Left lung (tissue), 10 donors: Measurements from ENCODE around the gene HOXA4. TPM values are rescaled to one million over a fixed set of nuclear protein-coding genes. Genes with fewer than 3 reads are reported as not detected.

Experiments
- ATAC-seq: fragments of 200-7000 bp; cut with Tn5 transposase; one replicate; pipeline ENCODE4 v1.9.1; 2020; ENCODE audit warnings: moderate library complexity
- DNase-seq, 4 donors: peaks; one replicate each; pipeline ENCODE4 v3.0.0-alpha.2; 2013 to 2020
- H3K27ac ChIP-seq, 2 donors: fragments of 200-600 bp; sonication (generic) in 1 of 2; one replicate each; pipeline versions ENCODE4 v1.5.0 to v1.8.0; 2020 to 2021
- H3K27me3 ChIP-seq, 2 donors: fragments of 200-600 bp; sonication (generic) in 1 of 2; one replicate each; pipeline versions ENCODE4 v1.5.0 to v1.8.0; 2020 to 2021
- H3K36me3 ChIP-seq, 2 donors: fragments of 200-600 bp; sonication (generic) in 1 of 2; one replicate each; pipeline versions ENCODE4 v1.5.0 to v1.8.0; 2020 to 2021
- H3K4me1 ChIP-seq, 2 donors: fragments of 200-600 bp; one replicate each; pipeline ENCODE4 v1.8.0; 2021
- H3K4me3 ChIP-seq, 2 donors: fragments of 200-600 bp; sonication (generic) in 1 of 2; one replicate each; pipeline versions ENCODE4 v1.5.0 to v1.8.0; 2020 to 2021; ENCODE audit warnings: mild to moderate bottlenecking in 1 of 2
- H3K9me3 ChIP-seq, 2 donors: fragments of 200-600 bp; sonication (generic) in 1 of 2; one replicate each; pipeline versions ENCODE4 v1.5.0 to v1.8.0; 2020 to 2021
- intact Hi-C, 2 donors: fragments of 100-400 bp; cut with DNase I; formaldehyde crosslinking; loops; one replicate each; pipeline versions ENCODE4 v1.11.2 to v1.14.2; 2022
- polyA plus RNA-seq, 6 donors: library from polyadenylated mRNA; unstranded; fragments of 120-200 nt; gene quantifications; one replicate each; pipeline ENCODE4 v1.2.1, GENCODE V29; 2013; ENCODE audit not compliant: insufficient read length in 6 of 6
- total RNA-seq, 2 donors: library from RNA; stranded (reverse); fragmentation: NEBNext Ultra II Directional; extraction: Animal tissue kit (Norgen Biotek cat#: 25700); gene quantifications; one replicate each; pipeline ENCODE4 v1.2.1, GENCODE V29; 2021
- TF ChIP-seq, protein P1 (sequence below), 2 donors: fragments of 200-600 bp; sonication (generic) in 1 of 2; IDR thresholded peaks; one replicate each; pipeline versions ENCODE4 v1.5.0 to v1.8.0; 2021; ENCODE audit warnings: antibody characterized with exemption in 2 of 2
- donor health status: DM: no; HTN: yes; CAD: no.
- donor health status: DM: no; HTN: no; CAD: no.

The HOXA4 gene
- total and polyA plus RNA-seq, 8 donors: 3.4 to 35.8 (median 34.1) TPM

DNA sequence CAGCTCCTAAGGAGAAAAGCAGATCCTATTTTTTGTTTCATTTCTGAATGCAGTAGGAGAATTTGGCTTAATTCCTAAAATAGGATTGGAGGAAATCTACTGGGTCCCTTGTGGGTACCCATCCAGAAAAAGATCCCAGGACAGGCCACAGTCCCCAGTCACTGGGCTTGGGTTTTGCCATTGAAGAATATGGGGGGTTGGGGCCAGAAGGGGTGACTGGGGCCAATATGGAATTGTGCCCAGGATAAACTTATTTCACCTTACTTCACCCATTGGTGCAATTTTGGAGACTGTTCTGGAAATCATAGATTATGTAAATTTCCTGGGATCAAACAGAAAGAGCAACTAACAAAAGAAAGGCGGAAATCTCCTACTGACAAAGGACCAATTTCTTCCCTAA is 7.9 kb upstream of the HOXA4 start:
- Histone ChIP-seq H3K4me3 (peak overlapping the region in 1 of 2 donors; percentile 52), H3K27ac (peak overlapping the region; percentile 86 to 92), H3K9me3 (no peaks in the 10 kb centered on the region), H3K36me3 (no peaks in the 10 kb centered on the region), H3K4me1 (peaks cover 17 to 39% of the 10 kb centered on the region in 2 donors), H3K27me3 (peaks cover 13 to 99% of the 10 kb centered on the region in 2 donors)
- ATAC-seq (no peak), DNase-seq (peak in 2 of 4 donors; percentile 21 to 30)
- intact Hi-C loops: no loop called here
- TF ChIP-seq, protein P1, sequence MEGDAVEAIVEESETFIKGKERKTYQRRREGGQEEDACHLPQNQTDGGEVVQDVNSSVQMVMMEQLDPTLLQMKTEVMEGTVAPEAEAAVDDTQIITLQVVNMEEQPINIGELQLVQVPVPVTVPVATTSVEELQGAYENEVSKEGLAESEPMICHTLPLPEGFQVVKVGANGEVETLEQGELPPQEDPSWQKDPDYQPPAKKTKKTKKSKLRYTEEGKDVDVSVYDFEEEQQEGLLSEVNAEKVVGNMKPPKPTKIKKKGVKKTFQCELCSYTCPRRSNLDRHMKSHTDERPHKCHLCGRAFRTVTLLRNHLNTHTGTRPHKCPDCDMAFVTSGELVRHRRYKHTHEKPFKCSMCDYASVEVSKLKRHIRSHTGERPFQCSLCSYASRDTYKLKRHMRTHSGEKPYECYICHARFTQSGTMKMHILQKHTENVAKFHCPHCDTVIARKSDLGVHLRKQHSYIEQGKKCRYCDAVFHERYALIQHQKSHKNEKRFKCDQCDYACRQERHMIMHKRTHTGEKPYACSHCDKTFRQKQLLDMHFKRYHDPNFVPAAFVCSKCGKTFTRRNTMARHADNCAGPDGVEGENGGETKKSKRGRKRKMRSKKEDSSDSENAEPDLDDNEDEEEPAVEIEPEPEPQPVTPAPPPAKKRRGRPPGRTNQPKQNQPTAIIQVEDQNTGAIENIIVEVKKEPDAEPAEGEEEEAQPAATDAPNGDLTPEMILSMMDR (IDR thresholded peaks at IDR 0.05): no peak

DNA sequence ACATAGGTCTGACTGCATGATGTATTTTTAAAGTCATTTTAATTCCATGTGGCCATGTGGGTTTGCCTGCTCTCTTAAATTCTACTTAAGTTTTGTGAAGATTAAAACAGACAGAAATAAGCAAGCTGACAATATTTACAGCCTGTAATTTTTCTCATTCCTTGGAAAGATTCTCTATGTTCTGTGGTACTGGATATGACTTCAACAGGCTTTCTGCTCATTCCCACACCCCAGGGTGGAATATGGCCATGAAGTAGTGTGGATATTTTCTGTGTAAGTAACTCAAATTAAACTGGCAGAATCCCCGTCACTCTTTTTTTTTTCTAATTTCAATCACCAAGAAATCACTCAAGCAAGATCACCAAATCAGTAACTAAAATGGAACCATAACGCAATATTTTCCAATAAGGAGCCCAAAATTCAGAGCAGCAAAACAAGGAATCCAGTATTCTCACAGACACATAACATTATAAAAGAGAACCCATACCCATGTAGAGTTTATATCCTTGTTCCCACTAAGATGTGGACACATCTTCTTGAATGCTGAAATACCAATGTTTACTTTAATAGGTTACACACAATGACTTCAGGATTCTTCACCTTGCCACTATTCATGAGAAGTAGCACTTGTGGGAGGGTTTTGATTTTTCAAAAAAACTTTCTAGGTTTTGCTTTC is 7.2 kb upstream of the HOXA4 start:
- peaks cover 13 to 99% of the 10 kb centered on the region in 2 donors for H3K27me3 ChIP-seq
- H3K27ac ChIP-seq: peak overlapping the region; percentile 86 to 92
- H3K4me3 ChIP-seq: no peak overlapping the region
- DNase-seq (peak in 2 of 4 donors; percentile 40 to 45), ATAC-seq (no peak)
- peaks cover 17 to 43% of the 10 kb centered on the region in 2 donors for H3K4me1 ChIP-seq
- H3K36me3 ChIP-seq: no peaks in the 10 kb centered on the region
- H3K9me3 ChIP-seq: no peaks in the 10 kb centered on the region
- TF ChIP-seq, protein P1 (IDR thresholded peaks at IDR 0.05): no peak
- intact Hi-C loops: no loop called here

- peak overlapping the region; percentile 16 to 42 for H3K27ac ChIP-seq
- TF ChIP-seq, protein P1 (IDR thresholded peaks at IDR 0.05): no peak
- DNase-seq: peak in 2 of 4 donors; percentile 74 to 83
- H3K4me1 ChIP-seq: peaks cover 17 to 52% of the 10 kb centered on the region in 2 donors
- H3K9me3 ChIP-seq: no peaks in the 10 kb centered on the region
- H3K27me3 ChIP-seq: peaks cover 9 to 99% of the 10 kb centered on the region in 2 donors
- intact Hi-C loops: no loop called here
- no peaks in the 10 kb centered on the region for H3K36me3 ChIP-seq
- H3K4me3 ChIP-seq: no peak overlapping the region
- ATAC-seq: no peak
Observed at GRCh38 chr7:27134392-27134791, 3.8 kb upstream of the HOXA4 start.

DNA sequence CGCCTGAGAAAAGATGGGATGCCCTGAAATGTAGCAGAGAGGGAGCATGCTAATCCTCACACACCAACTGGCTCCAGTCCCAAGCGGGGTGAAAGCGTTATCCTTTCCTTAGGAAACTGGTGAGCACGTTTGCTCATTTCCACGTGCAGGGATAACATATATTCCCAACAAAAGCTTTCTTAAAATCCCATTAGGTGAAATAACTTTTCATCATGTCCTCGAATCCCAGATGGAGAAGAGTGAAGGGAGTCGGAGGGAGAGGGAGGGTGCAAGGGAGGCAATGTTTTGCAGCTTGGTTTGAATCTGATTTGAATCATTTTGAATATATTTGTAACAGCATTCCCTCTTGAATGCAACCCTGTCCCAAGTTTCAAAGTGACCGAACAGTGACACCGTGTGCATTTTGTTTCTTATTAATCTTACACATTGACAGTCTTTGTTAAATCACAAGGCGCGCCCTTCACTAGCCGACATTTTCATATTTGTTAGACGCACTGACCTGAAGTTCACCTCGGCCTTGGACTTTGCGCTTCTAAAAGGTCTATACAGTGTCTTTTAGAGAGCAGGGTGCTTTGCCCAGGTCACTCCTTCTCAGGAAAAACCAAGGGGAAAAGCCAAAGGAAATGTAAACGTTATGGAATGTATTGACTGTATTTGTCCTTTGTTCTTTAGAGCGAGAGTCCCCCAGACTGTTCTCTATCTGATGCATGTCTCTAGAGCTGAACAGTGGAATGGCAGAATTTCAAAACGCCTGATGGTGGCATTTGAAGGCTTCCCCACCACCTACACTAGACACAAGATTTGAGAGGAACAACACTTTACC is 3.1 kb upstream of the HOXA4 start:
- Histone ChIP-seq H3K9me3 (no peaks in the 10 kb centered on the region), H3K4me1 (peaks cover 17 to 52% of the 10 kb centered on the region in 2 donors), H3K27me3 (peaks cover 6 to 99% of the 10 kb centered on the region in 2 donors), H3K36me3 (no peaks in the 10 kb centered on the region), H3K27ac (peak overlapping the region; percentile 16 to 42), H3K4me3 (no peak overlapping the region)
- ATAC-seq: no peak
- TF ChIP-seq, protein P1 (IDR thresholded peaks at IDR 0.05): no peak
- intact Hi-C loops: no loop called here
- no peak for DNase-seq

- H3K9me3 ChIP-seq: no peaks in the 10 kb centered on the region
- peaks cover 18 to 52% of the 10 kb centered on the region in 2 donors for H3K4me1 ChIP-seq
- peak overlapping the region in 1 of 2 donors; percentile 16 for H3K27ac ChIP-seq
- no peak for DNase-seq
- no peaks in the 10 kb centered on the region for H3K36me3 ChIP-seq
- H3K27me3 ChIP-seq: peaks cover 6 to 98% of the 10 kb centered on the region in 2 donors
- intact Hi-C loops: no loop called here
- ATAC-seq: no peak
- H3K4me3 ChIP-seq: no peak overlapping the region
- TF ChIP-seq, protein P1 (IDR thresholded peaks at IDR 0.05): no peak
Observed at GRCh38 chr7:27132978-27133377, 2.4 kb upstream of the HOXA4 start.
